Stimulated activated CD8-positive, alpha-beta memory T cell treated with anti-CD3 and anti-CD28 coated beads, Interleukin-12 subunit alpha, Interleukin-12 subunit beta, amount 100 ng/mL, for 24 hours (primary cell): ENCODE measurements around the gene KRT222.
A peak's percentile ranks its signal among the peaks of the same experiment; 100 is the strongest.

Source experiments
- DNase-seq: peaks from one replicate; pipeline ENCODE4 v3.0.0-alpha.2; 2020; ENCODE audit errors: extremely low read depth

KRT222 gene

GRCh38 chr17:40658396-40658795 lies 6.6 kb downstream of the KRT222 start:
- no peak for DNase-seq

- no peak for DNase-seq
Measured at GRCh38 chr17:40651939-40652338, 13.0 kb downstream of the KRT222 start.

- DNase-seq: no peak
Measured at GRCh38 chr17:40648384-40648968, 16.5 kb downstream of the KRT222 start.

GRCh38 chr17:40647624-40648383 lies 17.2 kb downstream of the KRT222 start, which contains the start of gene SMARCE1:
SMARCE1 (minus strand) TSS chr17:40647818; CDS start chr17:40645802, 2,016 bp downstream.
- DNase-seq: peak; percentile 31

- no peak for DNase-seq
Measured at GRCh38 chr17:40646791-40647623, 18.0 kb downstream of the KRT222 start.

GRCh38 chr17:40645943-40646342 lies 19.0 kb downstream of the KRT222 start:
- DNase-seq: no peak

- no peak for DNase-seq
Measured at GRCh38 chr17:40645291-40645690, 19.7 kb downstream of the KRT222 start.

GRCh38 chr17:40637931-40638330 lies 27.0 kb downstream of the KRT222 start:
- DNase-seq: no peak

- no peak for DNase-seq
Measured at GRCh38 chr17:40633871-40634270, 31.1 kb downstream of the KRT222 start.

GRCh38 chr17:40632216-40632615 lies 32.8 kb downstream of the KRT222 start:
- DNase-seq: no peak

- DNase-seq: no peak
Measured at GRCh38 chr17:40629842-40630241, 35.1 kb downstream of the KRT222 start.

GRCh38 chr17:40625311-40625710 lies 39.7 kb downstream of the KRT222 start:
- no peak for DNase-seq

GRCh38 chr17:40623419-40624210 lies 41.4 kb downstream of the KRT222 start:
- DNase-seq: no peak

GRCh38 chr17:40622509-40622928 lies 42.5 kb downstream of the KRT222 start:
- DNase-seq: no peak

- DNase-seq: no peak
Measured at GRCh38 chr17:40621578-40621977, 43.4 kb downstream of the KRT222 start.

GRCh38 chr17:40621019-40621418 lies 44.0 kb downstream of the KRT222 start:
- DNase-seq: no peak

- DNase-seq: no peak
Measured at GRCh38 chr17:40618754-40619625, 46.0 kb downstream of the KRT222 start.

- no peak for DNase-seq
Measured at GRCh38 chr17:40617678-40618240, 47.2 kb downstream of the KRT222 start.

GRCh38 chr17:40616592-40616991 lies 48.4 kb downstream of the KRT222 start:
- no peak for DNase-seq

GRCh38 chr17:40615841-40616476 lies 49.0 kb downstream of the KRT222 start:
- no peak for DNase-seq
